HepG2 (cell line): Measurements from ENCODE around the gene SELENOI. TPM values are rescaled to one million over a fixed set of nuclear protein-coding genes. Genes with fewer than 3 reads are reported as not detected.

ENCODE experiments used
- ATAC-seq: fragments of 200-7000 bp; cut with Tn5 transposase; 3 replicates; pipeline ENCODE4 v1.9.1; 2020; ENCODE audit warnings: mild to moderate bottlenecking, moderate library complexity
- BruUV-seq: library from RNA; stranded (reverse); fragments of 400-500 nt; replicated peaks from 2 replicates; lab custom pipeline; 2021; lab: Mats Ljungman, UMichigan
- CTCF ChIA-PET: fragments of 300-600 bp; formaldehyde crosslinking; extraction: SDS; loops from one replicate; lab custom pipeline; 2021; ENCODE audit warnings: low total read pairs, inconsistent platforms, low intra/inter-chr PET ratio; lab: Yijun Ruan, JAX
- POLR2A ChIA-PET: fragments of 350-600 bp; sonication (Branson Sonifier 250); formaldehyde crosslinking; loops from one replicate; lab custom pipeline; 2020; ENCODE audit warnings: antibody characterized with exemption, inconsistent platforms; lab: Yijun Ruan, JAX
- DNase-seq: peaks from one replicate; pipeline ENCODE4 v3.0.0-alpha.2; 2015; ENCODE audit warnings: low spot score
- FAIRE-seq: peaks from 3 replicates; lab custom pipeline; 2011; peaks lifted over from hg19 to GRCh38; lab: Jason Lieb, UNC
- H2AFZ ChIP-seq: one replicate; pipeline ENCODE4 v1.6.1; 2011; ENCODE audit warnings: low read length, inconsistent platforms
- H3K27ac ChIP-seq: fragments of 300-600 bp; 3 replicates; pipeline ENCODE4 v1.8.0; 2011; ENCODE audit warnings: mixed run types, mild to moderate bottlenecking, mixed read lengths, low read length, inconsistent platforms; ENCODE audit not compliant: insufficient read depth; ENCODE audit errors: extremely low read length
- H3K27me3 ChIP-seq, 2 experiments: fragments of 200-600 bp in 1 of 2; 2 replicates in 1 of 2; 3 replicates in 1 of 2; pipeline versions ENCODE4 v1.6.0 to v1.8.0; 2011; ENCODE audit warnings: low read length in 2 of 2, mild to moderate bottlenecking in 2 of 2, moderate library complexity in 2 of 2, inconsistent platforms in 1 of 2; ENCODE audit not compliant: insufficient read depth in 2 of 2, control insufficient read depth in 1 of 2
- H3K36me3 ChIP-seq, 2 experiments: fragments of 200-600 bp in 1 of 2; replicated peaks in 1 of 2; 2 replicates in 1 of 2; 3 replicates in 1 of 2; pipeline versions ENCODE4 v1.5.1 to v1.8.0; 2011; ENCODE audit warnings: low read length in 2 of 2, inconsistent platforms in 1 of 2; ENCODE audit not compliant: insufficient read depth in 2 of 2, control insufficient read depth in 1 of 2
- H3K4me1 ChIP-seq: 2 replicates; pipeline ENCODE4 v1.5.1; 2012; ENCODE audit warnings: low read length, inconsistent platforms; ENCODE audit not compliant: insufficient read depth
- H3K4me2 ChIP-seq: 2 replicates; pipeline ENCODE4 v1.6.0; 2011; ENCODE audit warnings: low read depth, low read length, inconsistent platforms
- H3K4me3 ChIP-seq, 3 experiments: fragments of 200-600 bp in 1 of 3; sonication (generic), shearing (Covaris generic) in 1 of 3; replicated peaks in 1 of 3; 2 replicates each; pipeline ENCODE4 v1.5.1; 2011 to 2016; ENCODE audit warnings: low read length in 3 of 3, inconsistent platforms in 2 of 3, low read depth in 2 of 3, mild to moderate bottlenecking in 2 of 3, control low read depth in 1 of 3, mixed read lengths in 1 of 3; ENCODE audit not compliant: insufficient read depth in 1 of 3
- H3K79me2 ChIP-seq: one replicate; pipeline ENCODE4 v1.6.1; 2011; ENCODE audit warnings: low read length, inconsistent platforms; ENCODE audit not compliant: insufficient read depth
- H3K9ac ChIP-seq: 2 replicates; pipeline ENCODE4 v1.6.0; 2011; ENCODE audit warnings: mild to moderate bottlenecking, low read depth, low read length, inconsistent platforms; ENCODE audit not compliant: insufficient read depth
- H3K9me3 ChIP-seq: 2 replicates; pipeline ENCODE4 v1.5.1; 2012; ENCODE audit warnings: mild to moderate bottlenecking, low read length
- H4K20me1 ChIP-seq: 2 replicates; pipeline ENCODE4 v1.6.0; 2011; ENCODE audit warnings: inconsistent platforms, mild to moderate bottlenecking, low read length, moderate library complexity; ENCODE audit not compliant: insufficient read depth
- MAFK ChIP-seq, 2 experiments: IDR thresholded peaks in 1 of 2; conservative IDR thresholded peaks in 1 of 2; 2 replicates each; pipeline ENCODE4 v1.6.1; 2011; ENCODE audit warnings: improper control_type of control experiment in 2 of 2, low read length in 2 of 2
- RARA ChIP-seq: IDR thresholded peaks from 2 replicates; pipeline ENCODE4 v1.6.1; 2016; ENCODE audit warnings: missing genetic modification reagents, missing compliant biosample characterization
- RBM22 ChIP-seq: fragments of 200-400 bp; formaldehyde crosslinking; optimal IDR thresholded peaks from 2 replicates; pipeline ENCODE3; 2017; ENCODE audit warnings: mild to moderate bottlenecking, low read length, moderate library complexity
- REXO4 ChIP-seq: sonication (generic); formaldehyde crosslinking; IDR thresholded peaks from 2 replicates; pipeline ENCODE4 v1.8.0; 2022; ENCODE audit warnings: missing genetic modification reagents, mild to moderate bottlenecking, borderline replicate concordance
- YEATS2 ChIP-seq: sonication (generic); formaldehyde crosslinking; IDR thresholded peaks from 2 replicates; pipeline ENCODE4 v1.4.0; 2020; ENCODE audit warnings: missing genetic modification reagents, borderline replicate concordance
- ZBTB49 ChIP-seq: sonication (generic); formaldehyde crosslinking; IDR thresholded peaks from 2 replicates; pipeline ENCODE4 v1.4.0; 2020; ENCODE audit warnings: missing genetic modification reagents, borderline replicate concordance
- ZNF230 ChIP-seq: sonication (generic); formaldehyde crosslinking; IDR thresholded peaks from 2 replicates; pipeline ENCODE4 v1.4.0; 2020; ENCODE audit warnings: mild to moderate bottlenecking, missing genetic modification reagents
- WGBS: methylation state at CpG from one replicate; pipeline ENCODE4 v1.1.6; 2017; ENCODE audit warnings: low lambda C conversion rate; 5-methylcytosine and 5-hydroxymethylcytosine counted together
- in situ Hi-C: cut with HindIII; loops from 2 replicates; pipeline ENCODE4 v1.10.0; 2017; ENCODE audit warnings: low pct_unique_long_range_greater_than_20kb; ENCODE audit not compliant: extremely low pct_ligation_motif_present
- intact Hi-C: fragments of 100-400 bp; cut with micrococcal nuclease; formaldehyde crosslinking; loops from one replicate; pipeline ENCODE4 v1.10.0; 2022; ENCODE audit not compliant: unreplicated experiment
- polyA plus RNA-seq, 8 experiments: library from polyadenylated mRNA; depleted of rRNA in 3 of 8; stranded (reverse) in 7 of 8; unstranded in 1 of 8; fragments of >200 nt; fragmentation: Illumina TruSeq in 4 of 8; extraction: Trizol in 4 of 8; gene quantifications; 2 replicates each; pipeline versions ENCODE4 v1.2.1 to v1.2.3, GENCODE V29; 2011 to 2016; ENCODE audit warnings: low read depth in 4 of 8, missing spikeins in 1 of 8, mixed read lengths in 1 of 8; ENCODE audit not compliant: insufficient read depth in 1 of 8
- total RNA-seq, 5 experiments: library from RNA; depleted of rRNA; stranded (reverse); fragments of >200 nt; fragmentation: Illumina TruSeq; extraction: Trizol; gene quantifications; 2 replicates each; pipeline ENCODE4 v1.2.3, GENCODE V29; 2016; ENCODE audit warnings: low read depth in 1 of 5

The SELENOI gene
- total and polyA plus RNA-seq, 2 of the 13 experiments (the other 11 are each of a cell fraction or from before 2014, with no cell fraction given), result 27.7 to 60.3 TPM

- DNase-seq (no peak), FAIRE-seq (no peak), ATAC-seq (no peak)
- Histone ChIP-seq H3K9me3 (no peaks in the 10 kb centered on the region), H3K4me1 (no peaks in the 10 kb centered on the region), H4K20me1 (no peaks in the 10 kb centered on the region), H3K36me3 (peaks cover 11 to 64% of the 10 kb centered on the region in 2 experiments), H3K9ac (no peak overlapping the region), H3K79me2 (no peaks in the 10 kb centered on the region), H3K27me3 (no peaks in the 10 kb centered on the region), H2AFZ (no peak overlapping the region), H3K27ac (no peak overlapping the region), H3K4me3 (no peak overlapping the region), H3K4me2 (no peak overlapping the region)
- ChIA-PET CTCF (no interaction called here), POLR2A (no interaction called here)
- TF ChIP-seq YEATS2 (CRISPR knock-in tag) (no peak), RARA (CRISPR knock-in tag) (no peak), RBM22 (peak; percentile 46), ZBTB49 (CRISPR knock-in tag) (no peak)
- intact Hi-C loops, result no loop called here
- BruUV-seq, result no TSS peak
- WGBS, result 98% methylated on average over 2 of the region's 2 CpGs
- in situ Hi-C loops, result no loop called here
Measured at GRCh38 chr2:26380281-26380680, 34.3 kb downstream of the SELENOI start.

DNA sequence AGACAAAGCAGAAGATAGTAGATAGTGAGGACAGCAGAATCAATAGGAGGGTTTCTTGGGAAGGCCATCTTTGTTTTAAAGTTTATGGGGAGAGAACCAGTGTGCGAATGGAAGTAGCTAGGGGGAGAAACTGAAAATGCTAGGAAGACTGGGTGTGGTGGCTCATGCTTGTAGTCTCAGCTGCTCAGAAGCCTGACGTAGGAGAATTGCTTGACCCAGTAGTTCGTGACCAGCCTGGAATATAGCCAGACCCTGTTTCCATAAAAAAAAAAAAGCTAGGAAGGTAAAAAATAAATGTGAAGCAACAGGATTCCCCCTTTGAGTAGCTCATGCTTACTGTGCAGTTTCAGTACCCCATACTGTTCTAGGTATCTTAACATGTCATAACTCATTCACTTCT is 36.6 kb downstream of the SELENOI start:
- TF ChIP-seq ZNF230 (CRISPR knock-in tag), result no peak
- TF ChIP-seq REXO4, result no peak
- peak in 1 of 2 experiments; percentile 4; a peak in 1 of 4 replicates for TF ChIP-seq MAFK (conservative IDR thresholded peaks at IDR 0.05 in 1 of 2, IDR thresholded peaks at IDR 0.05 in 1 of 2; ENCODE audit: low read length in 2 of 2)
- Histone ChIP-seq H3K4me2 (no peak overlapping the region), H3K4me3 (no peak overlapping the region), H3K4me1 (no peaks in the 10 kb centered on the region), H3K79me2 (no peaks in the 10 kb centered on the region), H3K9ac (no peak overlapping the region), H3K9me3 (no peaks in the 10 kb centered on the region), H2AFZ (no peak overlapping the region), H4K20me1 (no peaks in the 10 kb centered on the region), H3K27ac (no peak overlapping the region), H3K36me3 (peaks cover 14 to 68% of the 10 kb centered on the region in 2 experiments), H3K27me3 (no peaks in the 10 kb centered on the region)
- FAIRE-seq (no peak), DNase-seq (no peak), ATAC-seq (no peak)
- POLR2A ChIA-PET, result no interaction called here
- in situ Hi-C loops, result no loop called here
- CTCF ChIA-PET, result no interaction called here
- intact Hi-C loops, result no loop called here
- no TSS peak for BruUV-seq
- 94% methylated on average over 3 of the region's 3 CpGs for WGBS
